ENCODE measurements around the gene SPATA17. TPM values are rescaled to one million over a fixed set of nuclear protein-coding genes. Genes with fewer than 3 reads are reported as not detected.

SPATA17 gene
- total RNA-seq, 2 experiments from 2014 or later: 0.14 TPM; not detected in 1

DNA sequence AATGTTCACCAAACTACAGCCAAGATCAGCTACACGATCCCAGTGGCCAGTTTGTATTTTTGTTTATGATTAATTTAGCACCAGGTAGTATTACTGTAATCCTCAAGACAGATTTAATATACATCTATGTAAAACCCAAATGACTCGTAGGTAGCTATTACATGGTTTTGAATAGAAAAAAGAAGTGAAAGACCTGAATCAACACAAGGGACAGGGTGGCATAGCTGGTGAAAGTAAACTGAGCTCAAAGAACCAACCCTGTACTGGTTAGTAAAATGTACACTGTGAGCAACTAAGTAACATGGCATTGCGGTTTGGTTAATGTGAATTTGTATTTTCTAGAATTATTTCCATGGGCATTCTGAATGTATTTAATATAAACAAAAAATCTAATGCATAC, 9.1 kb upstream of the SPATA17 start:
- Mint-ChIP-seq H3K36me3 (ENCODE audit: low read depth) (peaks cover 24% of the 10 kb centered on the region), H3K27ac (no peak overlapping the region), H3K9me3 (ENCODE audit: low read depth) (no peaks in the 10 kb centered on the region), H3K4me3 (no peak overlapping the region), H3K4me1 (peaks cover 42% of the 10 kb centered on the region), H3K27me3 (no peaks in the 10 kb centered on the region)
- no peak for DNase-seq
- ChIA-PET POLR2A (interaction anchor here (1.5 kb wide), 1 partner anchor 9 kb away, joined by 6 read pairs; the partner anchor contains the start of genes GPATCH2 and SPATA17), CTCF (no interaction called here)
- intact Hi-C loops (cut with DNase I, micrococcal nuclease): loop anchor here in 1 of 2 experiments (5.0 kb wide), 1 partner anchor 140 kb away; no protein-coding TSS in a partner anchor
- ATAC-seq: peak; percentile 48

GRCh38 chr1:217626321-217626720, 4.8 kb upstream of the SPATA17 start:
- Mint-ChIP-seq H3K4me1 (peaks cover 56% of the 10 kb centered on the region), H3K9me3 (ENCODE audit: low read depth) (no peaks in the 10 kb centered on the region), H3K27ac (no peak overlapping the region), H3K4me3 (no peak overlapping the region), H3K36me3 (ENCODE audit: low read depth) (peaks cover 7% of the 10 kb centered on the region), H3K27me3 (no peaks in the 10 kb centered on the region)
- POLR2A ChIA-PET: no interaction called here
- intact Hi-C loops (cut with DNase I, micrococcal nuclease): no loop called here
- peak; percentile 46 for ATAC-seq
- DNase-seq: no peak
- CTCF ChIA-PET: no interaction called here

DNA sequence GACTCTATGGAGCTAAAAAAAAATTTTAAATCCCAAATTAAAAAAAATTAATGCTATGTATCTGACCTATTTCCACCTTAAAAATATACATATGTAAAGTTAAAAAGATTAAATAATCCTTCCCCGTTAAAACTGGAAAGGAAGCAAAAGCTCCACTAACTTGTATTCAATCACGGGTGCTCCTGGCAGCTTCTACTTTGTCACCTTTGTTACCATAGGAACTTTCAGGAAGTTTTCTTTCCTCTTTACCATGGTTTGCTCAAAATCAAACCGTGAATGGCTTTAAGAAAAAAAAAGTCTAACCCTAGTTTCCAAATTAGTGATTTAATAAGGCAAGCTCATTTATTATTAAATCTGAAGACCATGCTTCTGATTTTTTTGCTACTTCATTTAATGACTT, 3.7 kb upstream of the SPATA17 start:
- Mint-ChIP-seq H3K4me1 (peaks cover 51% of the 10 kb centered on the region), H3K27me3 (no peaks in the 10 kb centered on the region), H3K4me3 (no peak overlapping the region), H3K36me3 (ENCODE audit: low read depth) (peaks cover 7% of the 10 kb centered on the region), H3K9me3 (ENCODE audit: low read depth) (no peaks in the 10 kb centered on the region), H3K27ac (no peak overlapping the region)
- DNase-seq: no peak
- no peak for ATAC-seq
- POLR2A ChIA-PET: no interaction called here
- CTCF ChIA-PET: interaction anchor here (0.6 kb wide), 1 partner anchor 245 kb away, joined by 3 read pairs; no protein-coding TSS in a partner anchor
- intact Hi-C loops (cut with DNase I, micrococcal nuclease): no loop called here

DNA sequence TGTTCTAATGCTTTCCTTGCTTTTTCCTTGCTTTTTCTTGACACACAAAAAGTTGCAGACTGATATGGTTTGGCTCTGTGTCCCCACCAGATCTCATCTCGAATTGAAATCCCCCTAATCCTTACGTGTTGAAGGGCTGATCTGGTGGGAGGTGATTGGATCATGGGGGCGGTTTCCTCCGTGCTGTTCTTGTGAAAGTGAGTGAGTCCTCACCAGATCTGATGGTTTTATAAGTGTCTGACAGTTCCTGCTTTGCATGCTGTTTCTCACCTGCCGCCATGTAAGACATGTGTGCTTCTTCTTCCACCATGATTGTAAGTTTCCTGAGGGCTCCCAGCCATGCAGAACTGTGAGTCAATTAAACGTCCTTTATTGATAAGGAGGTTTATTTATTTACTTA, 11.3 kb downstream of the SPATA17 start:
- CTCF ChIA-PET: interaction anchor here (0.8 kb wide), 1 partner anchor 14 kb away, joined by 3 read pairs; no protein-coding TSS in a partner anchor
- POLR2A ChIA-PET: no interaction called here
- no peaks in the 10 kb centered on the region for H3K9me3 Mint-ChIP-seq (ENCODE audit: low read depth)

GRCh38 chr1:217647791-217648190, 16.6 kb downstream of the SPATA17 start:
- Mint-ChIP-seq H3K36me3 (ENCODE audit: low read depth) (no peaks in the 10 kb centered on the region), H3K27me3 (peaks cover 6% of the 10 kb centered on the region), H3K9me3 (ENCODE audit: low read depth) (no peaks in the 10 kb centered on the region), H3K4me3 (no peak overlapping the region), H3K4me1 (no peaks in the 10 kb centered on the region), H3K27ac (no peak overlapping the region)
- ATAC-seq: no peak
- no peak for DNase-seq
- CTCF ChIA-PET: interaction anchor here (0.6 to 1.4 kb wide), 2 partner anchors 13 to 491 kb away, joined by 3 to 4 read pairs; no protein-coding TSS in a partner anchor
- intact Hi-C loops (cut with DNase I, micrococcal nuclease): no loop called here
- POLR2A ChIA-PET: no interaction called here

More for the DNA sequence above, 11.3 kb downstream of the SPATA17 start:
- peaks cover 12% of the 10 kb centered on the region for H3K27me3 Mint-ChIP-seq
- no peaks in the 10 kb centered on the region for H3K36me3 Mint-ChIP-seq (ENCODE audit: low read depth)
- ATAC-seq (no peak), DNase-seq (no peak)
- H3K4me1 Mint-ChIP-seq: no peaks in the 10 kb centered on the region
- intact Hi-C loops (cut with DNase I, micrococcal nuclease): no loop called here
- H3K27ac Mint-ChIP-seq: no peak overlapping the region
- H3K4me3 Mint-ChIP-seq: no peak overlapping the region

- Mint-ChIP-seq H3K36me3 (ENCODE audit: low read depth) (no peaks in the 10 kb centered on the region), H3K4me1 (no peaks in the 10 kb centered on the region), H3K9me3 (ENCODE audit: low read depth) (no peaks in the 10 kb centered on the region), H3K4me3 (no peak overlapping the region), H3K27ac (no peak overlapping the region), H3K27me3 (peaks cover under 1% of the 10 kb centered on the region)
- CTCF ChIA-PET: no interaction called here
- no peak for DNase-seq
- POLR2A ChIA-PET: no interaction called here
- ATAC-seq: no peak
- intact Hi-C loops (cut with DNase I, micrococcal nuclease): no loop called here
These were observed 19.5 kb downstream of the SPATA17 start for GRCh38 chr1:217650674-217651073.

DNA sequence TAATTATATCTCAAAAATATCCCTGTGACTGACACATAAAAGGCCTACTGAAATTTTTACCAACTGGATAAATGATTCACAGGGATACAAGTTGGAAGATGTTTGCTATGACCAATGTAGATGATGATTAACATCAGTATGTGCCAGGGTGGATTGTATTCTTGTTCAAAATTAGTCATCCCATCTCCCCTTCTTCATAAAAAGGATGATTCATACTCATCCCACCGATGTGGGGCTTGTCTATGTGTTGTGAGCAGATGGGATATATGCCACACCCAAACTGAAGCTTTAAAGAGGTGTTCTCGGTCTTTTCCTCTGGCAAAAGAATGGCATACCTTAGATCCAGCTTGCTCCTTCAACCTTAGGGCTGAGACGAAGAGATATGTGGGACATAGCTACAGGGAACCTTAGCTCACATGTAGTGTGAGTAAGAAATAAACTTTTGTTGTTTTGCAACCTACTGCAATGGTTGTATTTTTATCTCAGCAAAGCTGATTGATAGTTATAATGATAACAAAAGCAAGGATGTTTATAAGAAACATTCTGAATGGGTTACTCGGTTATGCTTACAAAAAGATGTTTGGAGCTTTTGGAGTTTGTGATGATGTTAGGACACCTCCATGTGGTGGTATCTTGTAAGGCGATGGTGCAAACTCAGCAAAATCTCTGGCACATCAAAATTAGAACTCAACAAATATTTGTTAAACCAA, 29.4 kb downstream of the SPATA17 start:
- ATAC-seq (no peak), DNase-seq (peak; percentile 9)
- ChIA-PET CTCF (interaction anchor here (1.3 to 1.5 kb wide), 2 partner anchors 12 to 47 kb away, joined by 3 to 4 read pairs; no protein-coding TSS in a partner anchor), POLR2A (no interaction called here)
- Mint-ChIP-seq H3K27ac (no peak overlapping the region), H3K4me1 (no peaks in the 10 kb centered on the region), H3K4me3 (no peak overlapping the region), H3K27me3 (peaks cover 2% of the 10 kb centered on the region), H3K36me3 (ENCODE audit: low read depth) (no peaks in the 10 kb centered on the region), H3K9me3 (ENCODE audit: low read depth) (no peaks in the 10 kb centered on the region)
- intact Hi-C loops (cut with DNase I, micrococcal nuclease): loop anchor here in 1 of 2 experiments (5.0 kb wide), 1 partner anchor 228 kb away; no protein-coding TSS in a partner anchor

DNA sequence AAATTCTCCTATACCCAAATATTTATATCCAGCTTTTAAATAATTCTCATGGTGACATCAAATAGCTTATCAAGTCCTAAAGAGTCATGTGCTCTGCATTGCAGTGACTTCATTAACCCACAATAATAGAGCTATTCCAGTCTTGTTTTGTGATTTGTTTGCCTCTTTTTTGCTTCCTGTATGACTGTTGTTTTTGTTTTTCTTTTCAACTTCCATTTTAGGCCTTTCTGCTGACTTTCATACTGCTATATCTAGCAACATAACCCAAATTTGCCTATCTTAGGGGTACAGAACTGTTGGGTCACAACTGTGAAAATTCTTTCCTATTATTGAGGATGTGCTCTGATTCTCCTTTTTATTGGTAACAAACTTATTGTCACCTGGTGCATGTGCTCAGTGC, 30.3 kb downstream of the SPATA17 start:
- POLR2A ChIA-PET: no interaction called here
- CTCF ChIA-PET: interaction anchor here (1.3 to 1.5 kb wide), 2 partner anchors 13 to 48 kb away, joined by 3 to 4 read pairs; no protein-coding TSS in a partner anchor
- no peak for ATAC-seq

DNA sequence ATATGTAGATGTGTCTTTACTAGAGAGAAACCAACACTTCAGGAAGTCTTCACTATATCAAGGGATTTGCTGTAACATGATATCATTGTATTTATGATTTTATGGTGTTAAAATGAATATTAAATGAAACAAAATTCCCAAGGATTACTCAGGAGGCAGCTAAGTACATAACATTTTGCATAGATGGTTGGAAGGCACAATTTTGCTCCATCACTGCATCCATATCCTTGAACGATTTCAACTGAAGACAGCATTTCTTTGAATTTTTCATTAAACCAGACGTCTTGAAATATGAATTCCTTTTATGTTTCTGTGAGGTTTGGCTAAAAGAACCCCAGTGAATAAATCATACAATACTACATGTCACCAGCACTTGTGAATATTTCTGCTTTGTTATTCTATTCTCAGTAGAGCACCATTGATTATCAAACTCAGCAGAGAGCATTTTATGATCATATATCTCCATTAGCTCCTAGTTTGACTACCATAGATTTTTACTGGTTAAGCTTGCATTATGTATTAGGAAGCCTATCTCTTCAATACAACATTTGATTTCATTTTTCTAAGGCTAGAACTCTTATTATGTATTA, 37.3 kb downstream of the SPATA17 start:
- no peaks in the 10 kb centered on the region for H3K36me3 Mint-ChIP-seq (ENCODE audit: low read depth)
- H3K27ac Mint-ChIP-seq: no peak overlapping the region
- peaks cover 7% of the 10 kb centered on the region for H3K27me3 Mint-ChIP-seq
- DNase-seq (no peak), ATAC-seq (no peak)
- H3K4me3 Mint-ChIP-seq: no peak overlapping the region
- no peaks in the 10 kb centered on the region for H3K9me3 Mint-ChIP-seq (ENCODE audit: low read depth)
- intact Hi-C loops (cut with DNase I, micrococcal nuclease): no loop called here
- H3K4me1 Mint-ChIP-seq: no peaks in the 10 kb centered on the region
- CTCF ChIA-PET: no interaction called here
- POLR2A ChIA-PET: no interaction called here

More for the DNA sequence above, 30.3 kb downstream of the SPATA17 start:
- Mint-ChIP-seq H3K27me3 (peaks cover 2% of the 10 kb centered on the region), H3K36me3 (ENCODE audit: low read depth) (no peaks in the 10 kb centered on the region), H3K27ac (no peak overlapping the region), H3K4me1 (no peaks in the 10 kb centered on the region), H3K4me3 (no peak overlapping the region), H3K9me3 (ENCODE audit: low read depth) (no peaks in the 10 kb centered on the region)
- DNase-seq: no peak
- intact Hi-C loops (cut with DNase I, micrococcal nuclease): loop anchor here in 1 of 2 experiments (5.0 kb wide), 1 partner anchor 229 kb away; no protein-coding TSS in a partner anchor

DNA sequence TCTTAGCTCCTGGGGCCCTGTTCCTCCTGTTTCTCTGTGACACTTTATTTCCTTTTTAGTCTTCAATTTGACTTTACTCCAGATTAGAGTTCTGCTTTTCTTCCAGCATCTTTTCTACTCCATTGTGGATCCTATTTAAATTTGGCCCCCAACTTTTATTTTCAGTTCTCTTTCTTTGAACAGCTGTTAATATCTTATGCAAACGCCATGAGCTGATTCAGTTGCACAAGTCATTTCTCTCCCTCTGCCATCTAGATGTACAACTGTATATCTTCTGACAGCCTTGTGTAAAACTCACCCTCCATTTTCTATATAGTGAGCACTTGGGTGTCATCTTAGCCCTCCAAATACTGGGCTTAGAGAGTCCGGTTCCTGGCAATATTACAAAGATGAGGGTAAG, 42.2 kb downstream of the SPATA17 start:
- DNase-seq (no peak), ATAC-seq (no peak)
- Mint-ChIP-seq H3K27ac (no peak overlapping the region), H3K27me3 (peaks cover 4% of the 10 kb centered on the region), H3K4me3 (no peak overlapping the region), H3K4me1 (no peaks in the 10 kb centered on the region), H3K36me3 (ENCODE audit: low read depth) (no peaks in the 10 kb centered on the region), H3K9me3 (ENCODE audit: low read depth) (no peaks in the 10 kb centered on the region)
- ChIA-PET CTCF (no interaction called here), POLR2A (no interaction called here)
- intact Hi-C loops (cut with DNase I, micrococcal nuclease): no loop called here

DNA sequence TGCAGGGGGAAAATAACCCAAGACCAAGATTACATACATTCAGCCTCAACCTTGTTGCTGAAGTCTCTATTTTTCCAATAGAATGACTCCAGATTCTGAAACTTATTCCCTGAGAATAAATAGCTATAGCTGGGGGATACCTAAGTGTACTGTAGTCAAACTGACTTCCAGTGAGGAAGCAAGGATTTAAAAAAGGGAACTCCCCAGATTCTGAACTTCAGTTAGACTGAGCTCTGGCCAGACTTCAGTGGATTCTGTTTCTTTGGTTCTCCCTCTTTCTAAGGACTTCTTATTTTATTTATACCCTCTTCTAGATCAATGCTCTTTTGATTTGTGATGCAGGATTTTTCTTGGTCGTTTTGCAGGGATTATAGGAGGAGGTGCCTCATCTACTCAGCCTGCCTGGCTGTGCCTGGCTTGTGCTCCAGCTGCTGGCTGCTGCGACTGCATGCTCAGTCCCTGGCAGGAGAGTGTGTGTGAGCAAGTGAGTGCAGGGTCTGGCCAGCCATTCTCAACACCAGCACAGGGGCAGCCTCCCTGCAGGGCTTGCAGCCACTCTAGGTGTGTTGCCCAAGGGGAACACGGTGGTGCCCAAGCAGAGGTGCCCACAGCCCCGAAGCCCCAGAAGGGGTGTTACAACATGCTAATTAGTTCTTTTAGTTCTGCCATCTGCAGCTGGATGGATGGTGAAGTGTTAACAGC, 43.0 kb downstream of the SPATA17 start:
- H3K4me3 Mint-ChIP-seq: no peak overlapping the region
- no peak overlapping the region for H3K27ac Mint-ChIP-seq
- ChIA-PET CTCF (no interaction called here), POLR2A (no interaction called here)
- no peaks in the 10 kb centered on the region for H3K36me3 Mint-ChIP-seq (ENCODE audit: low read depth)
- ATAC-seq: no peak
- peaks cover 4% of the 10 kb centered on the region for H3K27me3 Mint-ChIP-seq
- H3K4me1 Mint-ChIP-seq: no peaks in the 10 kb centered on the region
- no peaks in the 10 kb centered on the region for H3K9me3 Mint-ChIP-seq (ENCODE audit: low read depth)
- no peak for DNase-seq
- intact Hi-C loops (cut with DNase I, micrococcal nuclease): no loop called here

Measured in activated CD4-positive, alpha-beta T cell treated with anti-CD3 and anti-CD28 coated beads for 36 hours (primary cell).